Sigmoid colon (tissue), 7 donors: ENCODE results near the gene NTNG1. TPM values are rescaled to one million over a fixed set of nuclear protein-coding genes. Genes with fewer than 3 reads are reported as not detected.

Experiments used
- DNase-seq: peaks from one replicate; pipeline ENCODE4 v3.0.0-alpha.2; 2019
- H3K27ac ChIP-seq, 4 donors: fragments of 200-600 bp; sonication (generic); one replicate each; pipeline ENCODE4 v1.5.1; 2016 to 2019; ENCODE audit warnings: mild to moderate bottlenecking in 1 of 4
- H3K27me3 ChIP-seq, 3 donors: fragments of 200-600 bp; sonication (generic); one replicate each; pipeline ENCODE4 v1.5.1; 2019; ENCODE audit warnings: mild to moderate bottlenecking in 1 of 3
- H3K36me3 ChIP-seq, 4 donors: fragments of 200-600 bp; sonication (generic); one replicate each; pipeline ENCODE4 v1.5.1; 2016 to 2019
- H3K4me1 ChIP-seq, 4 donors: fragments of 200-600 bp; sonication (generic); one replicate each; pipeline ENCODE4 v1.5.1; 2017 to 2019
- H3K4me3 ChIP-seq, 4 donors: fragments of 200-600 bp; sonication (generic); one replicate each; pipeline ENCODE4 v1.5.1; 2017 to 2019; ENCODE audit warnings: mild to moderate bottlenecking in 2 of 4, moderate library complexity in 1 of 4
- H3K9me3 ChIP-seq, 4 donors: fragments of 200-600 bp in 3 of 4; sonication (generic) in 3 of 4; one replicate each; pipeline versions ENCODE4 v1.5.1 to v1.6.1; 2013 to 2019
- EP300 ChIP-seq, 4 donors: sonication (generic); formaldehyde crosslinking; IDR thresholded peaks; one replicate each; pipeline ENCODE4 v1.6.1; 2017; ENCODE audit warnings: antibody characterized with exemption in 4 of 4
- POLR2A ChIP-seq, 2 donors: fragments of 450-650 bp; IDR thresholded peaks; one replicate each; pipeline ENCODE4 v1.6.1; 2016; ENCODE audit warnings: antibody characterized with exemption in 2 of 2, mild to moderate bottlenecking in 2 of 2, moderate library complexity in 2 of 2
- POLR2AphosphoS5 ChIP-seq, 4 donors: sonication (generic); formaldehyde crosslinking; IDR thresholded peaks; one replicate each; pipeline ENCODE4 v1.6.1; 2017; ENCODE audit warnings: antibody characterized with exemption in 4 of 4
- WGBS, 2 donors: extraction: QIAGEN DNeasy Blood & Tissue Kit; methylation state at CpG; one replicate each; pipeline ENCODE4 v1.1.7; 2013; 5-methylcytosine and 5-hydroxymethylcytosine counted together
- intact Hi-C: fragments of 100-400 bp; cut with DNase I; formaldehyde crosslinking; loops from one replicate; pipeline ENCODE4 v1.15.1; 2023
- polyA plus RNA-seq, 3 donors: library from polyadenylated mRNA; stranded (reverse); fragments of 200-250 nt; gene quantifications; one replicate each; pipeline ENCODE4 v1.2.3, GENCODE V29; 2013
- total RNA-seq, 4 donors: library from RNA; depleted of rRNA; stranded (reverse); fragments of >200 nt; gene quantifications; one replicate each; pipeline ENCODE4 v1.1.0, GENCODE V29; 2016
- TF ChIP-seq, protein P1 (sequence below), 4 experiments: fragments of 450-650 bp in 3 of 4; fragments of 200-600 bp in 1 of 4; IDR thresholded peaks; one replicate each; pipeline ENCODE4 v1.5.1; 2016 to 2019; ENCODE audit warnings: antibody characterized with exemption in 4 of 4, mild to moderate bottlenecking in 3 of 4, moderate library complexity in 2 of 4
- donor health status: healthy with polysubstance abuse.
- donor health status: Bipolar disorder and iron deficiency.
- donor health status: healthy.

Gene NTNG1
- total and polyA plus RNA-seq, 7 donors, result under 0.01 to 32.5 (median 9.5) TPM; not detected in 1

DNA sequence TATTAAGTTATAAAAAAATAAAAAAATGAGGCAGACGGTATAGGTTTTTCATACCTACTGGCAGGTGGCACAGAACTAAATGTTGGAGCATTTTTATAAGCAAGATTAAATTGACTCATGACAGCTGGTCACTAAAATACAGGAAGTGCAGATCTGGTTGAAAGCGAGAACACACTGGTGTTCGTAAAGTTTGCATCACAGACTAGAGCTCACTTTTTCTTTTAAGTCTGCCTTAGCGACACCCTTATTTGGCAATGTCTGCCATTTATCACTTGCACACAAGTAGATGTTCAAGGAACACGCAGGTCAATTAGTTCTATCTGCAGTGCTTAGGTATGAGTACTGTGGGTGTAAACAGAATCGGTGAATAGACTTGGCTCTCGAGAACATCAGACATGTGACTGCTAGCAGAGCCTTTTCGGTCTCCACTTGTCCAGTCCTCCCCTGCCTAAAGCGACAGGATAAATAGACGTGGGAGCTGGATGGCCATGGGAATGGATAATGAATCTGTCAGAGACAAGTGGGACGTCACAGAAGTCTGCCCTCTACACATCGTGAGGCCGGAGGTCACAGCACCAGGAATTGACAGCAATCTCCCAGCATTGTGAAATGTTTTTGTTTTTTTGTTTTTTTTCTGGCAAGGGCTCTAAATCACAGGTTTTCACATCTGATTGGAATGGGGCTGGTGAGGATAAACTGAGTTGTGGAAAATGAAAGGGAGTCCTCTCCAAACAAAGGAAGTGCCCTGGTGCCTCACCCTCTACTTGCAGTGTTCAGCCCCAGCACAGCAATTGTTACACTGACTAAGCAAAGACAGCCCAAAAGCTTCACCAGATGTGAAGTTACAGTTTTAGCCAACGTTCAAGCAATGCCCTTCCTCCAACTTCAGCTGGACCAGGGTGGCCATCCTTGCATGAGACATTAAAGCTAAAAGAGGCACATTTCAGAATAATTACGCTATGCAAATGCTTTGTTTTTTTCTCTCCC, 248.9 kb downstream of the NTNG1 start:
- Histone ChIP-seq H3K27me3 (no peaks in the 10 kb centered on the region), H3K4me3 (no peak overlapping the region), H3K36me3 (no peaks in the 10 kb centered on the region), H3K27ac (no peak overlapping the region), H3K9me3 (no peaks in the 10 kb centered on the region), H3K4me1 (no peaks in the 10 kb centered on the region)
- no peak for DNase-seq
- no peak for TF ChIP-seq POLR2AphosphoS5 (IDR thresholded peaks at IDR 0.05)
- TF ChIP-seq, protein P1, sequence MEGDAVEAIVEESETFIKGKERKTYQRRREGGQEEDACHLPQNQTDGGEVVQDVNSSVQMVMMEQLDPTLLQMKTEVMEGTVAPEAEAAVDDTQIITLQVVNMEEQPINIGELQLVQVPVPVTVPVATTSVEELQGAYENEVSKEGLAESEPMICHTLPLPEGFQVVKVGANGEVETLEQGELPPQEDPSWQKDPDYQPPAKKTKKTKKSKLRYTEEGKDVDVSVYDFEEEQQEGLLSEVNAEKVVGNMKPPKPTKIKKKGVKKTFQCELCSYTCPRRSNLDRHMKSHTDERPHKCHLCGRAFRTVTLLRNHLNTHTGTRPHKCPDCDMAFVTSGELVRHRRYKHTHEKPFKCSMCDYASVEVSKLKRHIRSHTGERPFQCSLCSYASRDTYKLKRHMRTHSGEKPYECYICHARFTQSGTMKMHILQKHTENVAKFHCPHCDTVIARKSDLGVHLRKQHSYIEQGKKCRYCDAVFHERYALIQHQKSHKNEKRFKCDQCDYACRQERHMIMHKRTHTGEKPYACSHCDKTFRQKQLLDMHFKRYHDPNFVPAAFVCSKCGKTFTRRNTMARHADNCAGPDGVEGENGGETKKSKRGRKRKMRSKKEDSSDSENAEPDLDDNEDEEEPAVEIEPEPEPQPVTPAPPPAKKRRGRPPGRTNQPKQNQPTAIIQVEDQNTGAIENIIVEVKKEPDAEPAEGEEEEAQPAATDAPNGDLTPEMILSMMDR (IDR thresholded peaks at IDR 0.05), result no peak
- TF ChIP-seq EP300 (IDR thresholded peaks at IDR 0.05), result no peak
- no peak for TF ChIP-seq POLR2A (IDR thresholded peaks at IDR 0.05)
- intact Hi-C loops, result no loop called here
- WGBS, 2 donors, result 54 to 70% methylated on average over 15 of the region's 15 CpGs

DNA sequence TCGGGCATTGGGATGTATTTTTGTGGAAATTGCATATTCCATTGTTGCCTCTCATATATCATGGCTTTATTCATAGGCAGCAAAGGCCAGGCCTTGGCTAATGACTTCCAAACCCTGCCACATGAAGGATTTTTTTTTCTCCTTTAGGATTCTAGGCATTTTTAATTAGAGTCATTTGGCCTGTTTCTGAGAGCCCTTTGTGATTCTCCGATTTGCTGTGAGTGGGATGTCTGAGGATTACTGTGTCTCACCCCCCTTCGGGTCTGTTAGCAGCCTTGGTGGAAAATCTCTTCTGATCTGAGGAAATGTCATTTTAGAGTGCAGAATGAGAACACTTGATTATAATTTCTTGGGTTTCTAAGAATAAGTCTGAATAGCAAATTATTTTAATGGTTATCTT, 253.5 kb downstream of the NTNG1 start:
- H3K27me3 ChIP-seq, result no peaks in the 10 kb centered on the region
- no peaks in the 10 kb centered on the region for H3K36me3 ChIP-seq
- no peak for DNase-seq
- no peak overlapping the region for H3K27ac ChIP-seq
- H3K9me3 ChIP-seq, result no peaks in the 10 kb centered on the region
- no peaks in the 10 kb centered on the region for H3K4me1 ChIP-seq
- intact Hi-C loops, result no loop called here
- TF ChIP-seq, protein P1 (IDR thresholded peaks at IDR 0.05), result no peak
- TF ChIP-seq EP300 (IDR thresholded peaks at IDR 0.05) (no peak), POLR2AphosphoS5 (IDR thresholded peaks at IDR 0.05) (no peak), POLR2A (IDR thresholded peaks at IDR 0.05) (no peak)
- WGBS, 2 donors, result 86 to 89% methylated on average over 3 of the region's 3 CpGs
- H3K4me3 ChIP-seq, result no peak overlapping the region

DNA sequence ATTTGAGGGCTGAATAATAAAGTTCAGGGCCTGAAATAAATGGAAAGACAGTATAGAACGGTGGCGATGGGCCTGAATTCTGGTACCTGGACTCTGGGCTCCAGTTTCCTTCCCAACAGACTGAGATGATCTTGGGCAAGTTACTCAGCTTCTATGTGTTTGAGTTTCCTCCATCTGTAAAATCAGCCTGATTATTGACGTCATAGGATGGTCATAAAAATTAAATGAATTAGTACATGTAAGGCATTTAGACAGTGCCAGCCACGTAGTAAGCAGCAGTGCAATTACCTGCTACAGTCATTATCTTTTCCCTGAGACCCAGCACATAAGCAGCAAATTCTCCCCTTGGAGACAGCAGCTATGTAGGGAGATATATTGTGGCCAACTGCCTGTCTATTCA, 260.9 kb downstream of the NTNG1 start:
- 70 to 86% methylated on average over 4 of the region's 4 CpGs for WGBS, 2 donors
- Histone ChIP-seq H3K4me1 (peaks cover 0 to 5% (median 0%) of the 10 kb centered on the region in 4 donors), H3K27ac (no peak overlapping the region), H3K4me3 (no peak overlapping the region), H3K36me3 (no peaks in the 10 kb centered on the region), H3K27me3 (no peaks in the 10 kb centered on the region), H3K9me3 (no peaks in the 10 kb centered on the region)
- no peak for DNase-seq
- intact Hi-C loops, result no loop called here
- TF ChIP-seq POLR2A (IDR thresholded peaks at IDR 0.05), result no peak
- TF ChIP-seq POLR2AphosphoS5 (IDR thresholded peaks at IDR 0.05), result no peak
- TF ChIP-seq, protein P1 (IDR thresholded peaks at IDR 0.05), result no peak
- no peak for TF ChIP-seq EP300 (IDR thresholded peaks at IDR 0.05)

DNA sequence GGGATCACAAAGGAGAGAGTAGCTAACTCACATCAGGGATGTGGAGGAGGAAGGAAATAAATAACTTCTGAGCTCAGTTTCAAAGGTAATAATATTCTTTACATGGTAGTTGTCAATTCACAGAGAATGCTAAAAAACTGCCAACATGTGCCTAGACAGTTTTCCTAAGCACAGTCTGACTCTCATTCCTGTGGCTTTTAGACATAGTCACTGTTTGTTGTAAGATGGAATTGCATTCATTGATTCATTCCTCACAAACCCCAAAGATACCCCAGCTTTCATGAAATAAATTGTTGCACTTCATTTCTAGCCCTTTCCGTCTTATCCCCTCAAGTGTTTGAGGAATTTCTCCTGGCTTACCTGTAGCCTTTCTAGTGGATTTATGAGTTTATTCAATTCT, 263.9 kb downstream of the NTNG1 start:
- Histone ChIP-seq H3K27me3 (no peaks in the 10 kb centered on the region), H3K36me3 (no peaks in the 10 kb centered on the region), H3K4me3 (no peak overlapping the region), H3K27ac (no peak overlapping the region), H3K9me3 (no peaks in the 10 kb centered on the region), H3K4me1 (peaks cover 0 to 5% (median 0%) of the 10 kb centered on the region in 4 donors)
- DNase-seq, result no peak
- intact Hi-C loops, result no loop called here
- TF ChIP-seq, protein P1 (IDR thresholded peaks at IDR 0.05), result no peak
- TF ChIP-seq EP300 (IDR thresholded peaks at IDR 0.05) (no peak), POLR2AphosphoS5 (IDR thresholded peaks at IDR 0.05) (no peak), POLR2A (IDR thresholded peaks at IDR 0.05) (no peak)
- WGBS, 2 donors, result 81 to 92% methylated on average over 1 of the region's 1 CpG
